Measurements from ENCODE around the gene IFIT3. TPM values are rescaled to one million over a fixed set of nuclear protein-coding genes. Genes with fewer than 3 reads are reported as not detected.
"Not testable (repeated sequence)": the region's sequence is repeated elsewhere in the genome, so short reads cannot be mapped to it uniquely, and the experiment has no call there.

IFIT3 gene
- total and polyA plus RNA-seq, 2 donors (not counting 1 experiment from before 2014, with no cell fraction given) = 33.5 to 62.9 TPM

- Histone ChIP-seq H3K79me2 (ENCODE audit: control insufficient read depth, insufficient read depth, low read length) (no peaks in the 10 kb centered on the region), H3K9me3 (ENCODE audit: control insufficient read depth, insufficient read depth, low read depth, low read length) (no peaks in the 10 kb centered on the region), H4K20me1 (ENCODE audit: control insufficient read depth, extremely low read depth, insufficient read depth, low read length) (no peaks in the 10 kb centered on the region), H3K27me3 (ENCODE audit: control insufficient read depth, insufficient read depth, low read length) (no peaks in the 10 kb centered on the region), H3K36me3 (ENCODE audit: control insufficient read depth, insufficient read depth, low read length) (no peaks in the 10 kb centered on the region), H3K4me1 (ENCODE audit: control insufficient read depth, extremely low read depth, insufficient read depth, low read length) (no peaks in the 10 kb centered on the region), H3K4me2 (ENCODE audit: extremely low read depth, insufficient read depth, low read length) (no peak overlapping the region), H2AFZ (ENCODE audit: low read length) (no peak overlapping the region), H3K9ac (ENCODE audit: insufficient read depth, low read length) (no peak overlapping the region), H3K4me3 (replicated peaks in 1 of 4; ENCODE audit: control extremely low read depth in 1 of 4, insufficient read depth in 1 of 4, low read depth in 3 of 4, low read length in 4 of 4) (no peak overlapping the region), H3K27ac (ENCODE audit: insufficient read depth, low read length) (no peak overlapping the region)
- DNase-seq (ENCODE audit: low read depth in 2 of 2) = no peak
- no peak for TF ChIP-seq EZH2 (IDR thresholded peaks at IDR 0.05; ENCODE audit: low read length, missing control alignments)
Measured at GRCh38 chr10:89312973-89313372, 14.8 kb upstream of the IFIT3 start.

GRCh38 chr10:89314676-89315075 lies 13.1 kb upstream of the IFIT3 start:
- no peak for DNase-seq (ENCODE audit: low read depth in 2 of 2)
- Histone ChIP-seq H3K36me3 (ENCODE audit: control insufficient read depth, insufficient read depth, low read length) (no peaks in the 10 kb centered on the region), H3K79me2 (ENCODE audit: control insufficient read depth, insufficient read depth, low read length) (no peaks in the 10 kb centered on the region), H3K4me3 (replicated peaks in 1 of 4; ENCODE audit: control extremely low read depth in 1 of 4, insufficient read depth in 1 of 4, low read depth in 3 of 4, low read length in 4 of 4) (no peak overlapping the region), H3K4me2 (ENCODE audit: extremely low read depth, insufficient read depth, low read length) (no peak overlapping the region), H3K9ac (ENCODE audit: insufficient read depth, low read length) (no peak overlapping the region), H3K27ac (ENCODE audit: insufficient read depth, low read length) (no peak overlapping the region), H2AFZ (ENCODE audit: low read length) (no peak overlapping the region), H3K27me3 (ENCODE audit: control insufficient read depth, insufficient read depth, low read length) (no peaks in the 10 kb centered on the region), H3K4me1 (ENCODE audit: control insufficient read depth, extremely low read depth, insufficient read depth, low read length) (no peaks in the 10 kb centered on the region), H4K20me1 (ENCODE audit: control insufficient read depth, extremely low read depth, insufficient read depth, low read length) (no peaks in the 10 kb centered on the region), H3K9me3 (ENCODE audit: control insufficient read depth, insufficient read depth, low read depth, low read length) (no peaks in the 10 kb centered on the region)
- TF ChIP-seq CTCF (conservative IDR thresholded peaks at IDR 0.05 in 1 of 2, IDR thresholded peaks at IDR 0.05 in 1 of 2; ENCODE audit: low read depth in 1 of 2, low read length in 2 of 2) = no peak
- no peak for TF ChIP-seq EZH2 (IDR thresholded peaks at IDR 0.05; ENCODE audit: low read length, missing control alignments)

- H3K27ac ChIP-seq (ENCODE audit: insufficient read depth, low read length); H3K4me1 ChIP-seq (ENCODE audit: control insufficient read depth, extremely low read depth, insufficient read depth, low read length); DNase-seq (ENCODE audit: low read depth in 2 of 2); H4K20me1 ChIP-seq (ENCODE audit: control insufficient read depth, extremely low read depth, insufficient read depth, low read length); H3K4me2 ChIP-seq (ENCODE audit: extremely low read depth, insufficient read depth, low read length); H3K4me3 ChIP-seq (replicated peaks in 1 of 4; ENCODE audit: control extremely low read depth in 1 of 4, insufficient read depth in 1 of 4, low read depth in 3 of 4, low read length in 4 of 4); H3K79me2 ChIP-seq (ENCODE audit: control insufficient read depth, insufficient read depth, low read length); H2AFZ ChIP-seq (ENCODE audit: low read length); H3K27me3 ChIP-seq (ENCODE audit: control insufficient read depth, insufficient read depth, low read length); H3K9me3 ChIP-seq (ENCODE audit: control insufficient read depth, insufficient read depth, low read depth, low read length); H3K9ac ChIP-seq (ENCODE audit: insufficient read depth, low read length); H3K36me3 ChIP-seq (ENCODE audit: control insufficient read depth, insufficient read depth, low read length): not testable (repeated sequence)
Measured at GRCh38 chr10:89318047-89318446, 9.8 kb upstream of the IFIT3 start.

- H4K20me1 ChIP-seq (ENCODE audit: control insufficient read depth, extremely low read depth, insufficient read depth, low read length); H3K4me1 ChIP-seq (ENCODE audit: control insufficient read depth, extremely low read depth, insufficient read depth, low read length); H3K9me3 ChIP-seq (ENCODE audit: control insufficient read depth, insufficient read depth, low read depth, low read length); H3K27me3 ChIP-seq (ENCODE audit: control insufficient read depth, insufficient read depth, low read length); DNase-seq (ENCODE audit: low read depth in 2 of 2); H2AFZ ChIP-seq (ENCODE audit: low read length); H3K79me2 ChIP-seq (ENCODE audit: control insufficient read depth, insufficient read depth, low read length); H3K4me3 ChIP-seq (replicated peaks in 1 of 4; ENCODE audit: control extremely low read depth in 1 of 4, insufficient read depth in 1 of 4, low read depth in 3 of 4, low read length in 4 of 4); H3K4me2 ChIP-seq (ENCODE audit: extremely low read depth, insufficient read depth, low read length); H3K9ac ChIP-seq (ENCODE audit: insufficient read depth, low read length); H3K27ac ChIP-seq (ENCODE audit: insufficient read depth, low read length); H3K36me3 ChIP-seq (ENCODE audit: control insufficient read depth, insufficient read depth, low read length): not testable (repeated sequence)
Measured at GRCh38 chr10:89325081-89325480, 2.7 kb upstream of the IFIT3 start.

- H2AFZ ChIP-seq (ENCODE audit: low read length); H3K9ac ChIP-seq (ENCODE audit: insufficient read depth, low read length); DNase-seq (ENCODE audit: low read depth in 2 of 2); H3K27me3 ChIP-seq (ENCODE audit: control insufficient read depth, insufficient read depth, low read length); H3K27ac ChIP-seq (ENCODE audit: insufficient read depth, low read length); H4K20me1 ChIP-seq (ENCODE audit: control insufficient read depth, extremely low read depth, insufficient read depth, low read length); H3K4me3 ChIP-seq (replicated peaks in 1 of 4; ENCODE audit: control extremely low read depth in 1 of 4, insufficient read depth in 1 of 4, low read depth in 3 of 4, low read length in 4 of 4); H3K36me3 ChIP-seq (ENCODE audit: control insufficient read depth, insufficient read depth, low read length); H3K4me1 ChIP-seq (ENCODE audit: control insufficient read depth, extremely low read depth, insufficient read depth, low read length); H3K9me3 ChIP-seq (ENCODE audit: control insufficient read depth, insufficient read depth, low read depth, low read length); H3K4me2 ChIP-seq (ENCODE audit: extremely low read depth, insufficient read depth, low read length): not testable (repeated sequence)
- peaks cover 11% of the 10 kb centered on the region for H3K79me2 ChIP-seq (ENCODE audit: control insufficient read depth, insufficient read depth, low read length)
Measured at GRCh38 chr10:89325856-89326255, 1.9 kb upstream of the IFIT3 start.

Data from fibroblast of lung (primary cell).